Measurements from ENCODE around the gene DUSP9.

DUSP9 gene

DNA sequence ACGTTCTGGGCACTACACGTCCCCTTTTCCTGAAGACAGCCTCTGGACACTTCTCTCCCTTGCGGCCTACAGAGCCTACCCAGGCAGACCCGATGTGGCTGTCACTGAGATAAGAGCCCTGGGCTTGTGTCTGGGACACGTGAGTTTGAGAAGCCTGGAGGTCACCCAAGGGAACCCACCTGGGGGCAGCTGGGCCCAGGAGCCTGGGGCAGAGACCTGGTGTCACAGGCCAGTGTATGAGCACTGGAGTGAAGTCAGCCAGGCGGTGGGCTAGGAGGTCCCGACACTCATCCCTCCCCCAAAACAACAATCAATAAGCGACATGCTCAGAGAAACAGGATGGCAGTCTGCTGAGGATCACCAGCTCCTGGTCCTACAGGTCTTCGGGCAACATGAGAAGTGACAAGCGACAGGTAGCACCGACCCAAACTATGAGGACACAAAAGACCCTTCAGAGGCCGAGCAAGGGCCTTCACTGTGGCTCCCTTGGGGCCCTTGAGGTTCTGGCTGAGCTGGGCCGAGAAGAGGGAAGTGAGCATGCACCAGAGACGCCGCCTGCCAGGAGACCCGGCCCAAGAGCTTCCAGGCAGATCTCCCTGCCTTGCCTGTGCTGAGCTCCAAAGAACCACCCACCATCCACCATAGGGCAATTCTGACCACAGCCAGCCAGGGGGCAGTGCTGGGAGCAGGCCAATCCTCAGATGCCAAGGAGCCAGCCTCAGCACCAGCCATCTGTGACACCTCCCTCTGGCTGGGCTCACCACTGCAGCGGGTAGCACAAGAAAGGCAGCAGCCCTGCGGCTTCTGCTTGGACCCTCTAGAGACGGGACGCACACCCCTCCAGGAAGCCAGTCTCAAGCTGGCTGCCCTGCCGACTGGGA, 11.0 kb upstream of the DUSP9 start:
- peak; percentile 47 for DNase-seq (ENCODE audit: low read depth)

GRCh38 chrX:153636716-153637115, 10.3 kb upstream of the DUSP9 start:
- DNase-seq (ENCODE audit: low read depth), result no peak

DNA sequence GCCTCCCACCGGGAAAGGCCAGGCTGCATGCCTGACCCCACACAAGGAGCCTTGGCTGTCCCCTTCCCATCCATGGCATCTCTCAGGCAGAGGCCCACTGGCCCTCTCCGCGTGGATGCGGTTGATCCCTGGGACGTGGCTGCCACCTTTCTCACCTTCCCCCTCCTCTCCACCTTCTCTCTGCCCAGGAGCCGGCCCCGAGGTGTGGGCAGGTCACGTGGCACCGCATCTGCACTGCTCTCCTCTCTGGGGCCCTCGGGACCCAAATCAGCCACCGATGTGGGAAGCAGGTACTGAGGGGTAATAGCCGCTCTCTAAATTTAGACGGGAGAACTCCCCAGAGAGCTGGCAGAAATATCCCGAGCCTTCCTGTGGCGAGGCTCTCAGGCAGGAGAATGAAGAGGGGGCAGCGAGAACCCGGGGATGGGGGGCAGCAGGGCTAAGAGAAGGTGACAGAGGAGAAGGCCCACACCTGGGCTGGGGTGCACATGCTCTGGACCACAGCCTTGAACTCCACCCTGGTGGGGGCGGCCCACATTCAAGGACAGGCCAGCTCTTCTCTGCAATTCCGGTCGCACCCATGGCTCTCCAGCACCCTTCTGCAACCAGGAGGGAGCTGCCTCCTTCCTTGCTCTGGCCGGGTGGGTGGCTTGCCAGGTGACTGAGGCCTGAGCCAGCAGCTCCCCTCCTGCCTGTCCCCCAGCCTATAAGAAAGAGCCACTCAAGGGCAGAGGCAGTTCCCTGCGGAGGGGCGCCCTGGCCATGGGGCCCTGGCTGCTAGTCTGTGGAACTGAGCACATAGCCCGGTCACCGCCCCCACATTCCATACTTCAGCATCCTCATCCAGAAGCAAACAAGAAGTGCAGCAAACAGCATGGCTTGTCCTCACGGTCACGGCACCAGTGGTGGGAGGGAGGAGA, 9.6 kb upstream of the DUSP9 start:
- no peak for DNase-seq (ENCODE audit: low read depth)

DNA sequence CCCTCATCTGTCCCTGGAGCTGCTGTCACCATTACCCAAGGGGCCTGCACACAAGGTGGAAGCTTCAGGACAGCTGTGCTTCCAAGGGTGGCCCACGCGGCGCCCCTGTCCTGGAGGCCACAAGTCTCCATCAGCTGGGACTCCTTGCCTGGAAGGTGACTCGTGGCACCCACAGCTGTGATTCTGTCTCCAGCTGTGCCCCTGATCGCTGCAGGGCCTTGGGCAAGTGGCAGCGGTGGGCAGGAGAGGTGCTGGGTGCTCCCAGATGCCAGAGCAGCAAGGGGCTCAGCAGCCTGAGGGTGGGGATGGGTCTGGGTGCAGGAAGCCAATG, 9.0 kb upstream of the DUSP9 start:
- DNase-seq (ENCODE audit: low read depth), result no peak

DNA sequence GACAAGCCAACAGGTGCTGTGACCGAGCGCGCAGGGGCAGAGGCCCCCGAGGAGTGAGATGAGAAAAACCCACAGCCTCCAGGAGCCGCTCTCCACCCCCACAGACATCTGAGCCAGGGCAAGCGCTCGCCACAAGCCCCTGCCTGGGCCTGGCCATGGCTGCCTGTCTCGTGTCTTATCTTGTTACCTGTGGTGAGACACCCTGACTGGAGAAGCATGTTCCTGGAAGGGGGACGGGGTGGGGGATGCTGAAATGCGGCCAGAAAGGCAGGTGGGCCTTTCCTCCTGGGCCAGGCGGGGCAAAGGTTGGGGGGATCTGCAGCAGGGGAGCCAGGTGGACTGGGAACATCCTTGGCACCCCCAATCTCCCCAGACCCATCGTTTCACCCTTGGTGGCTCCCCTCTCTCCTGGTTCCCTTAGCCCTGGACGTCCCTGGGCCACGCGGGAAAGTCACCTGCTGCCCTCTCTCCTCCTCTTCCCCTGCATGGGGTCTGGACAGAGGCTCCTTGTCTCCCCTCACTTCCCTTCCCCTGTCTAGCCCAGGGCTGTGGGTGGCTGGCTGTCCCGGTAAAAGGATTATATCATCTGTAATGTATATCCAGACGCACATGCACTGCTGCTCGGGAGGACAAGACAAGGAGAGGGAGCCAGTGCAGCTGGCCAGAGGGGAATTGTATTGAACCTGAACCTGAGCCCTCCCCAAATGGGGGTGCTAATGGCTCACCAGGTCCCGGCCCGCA, 8.4 kb upstream of the DUSP9 start:
- DNase-seq (ENCODE audit: low read depth), result no peak

DNA sequence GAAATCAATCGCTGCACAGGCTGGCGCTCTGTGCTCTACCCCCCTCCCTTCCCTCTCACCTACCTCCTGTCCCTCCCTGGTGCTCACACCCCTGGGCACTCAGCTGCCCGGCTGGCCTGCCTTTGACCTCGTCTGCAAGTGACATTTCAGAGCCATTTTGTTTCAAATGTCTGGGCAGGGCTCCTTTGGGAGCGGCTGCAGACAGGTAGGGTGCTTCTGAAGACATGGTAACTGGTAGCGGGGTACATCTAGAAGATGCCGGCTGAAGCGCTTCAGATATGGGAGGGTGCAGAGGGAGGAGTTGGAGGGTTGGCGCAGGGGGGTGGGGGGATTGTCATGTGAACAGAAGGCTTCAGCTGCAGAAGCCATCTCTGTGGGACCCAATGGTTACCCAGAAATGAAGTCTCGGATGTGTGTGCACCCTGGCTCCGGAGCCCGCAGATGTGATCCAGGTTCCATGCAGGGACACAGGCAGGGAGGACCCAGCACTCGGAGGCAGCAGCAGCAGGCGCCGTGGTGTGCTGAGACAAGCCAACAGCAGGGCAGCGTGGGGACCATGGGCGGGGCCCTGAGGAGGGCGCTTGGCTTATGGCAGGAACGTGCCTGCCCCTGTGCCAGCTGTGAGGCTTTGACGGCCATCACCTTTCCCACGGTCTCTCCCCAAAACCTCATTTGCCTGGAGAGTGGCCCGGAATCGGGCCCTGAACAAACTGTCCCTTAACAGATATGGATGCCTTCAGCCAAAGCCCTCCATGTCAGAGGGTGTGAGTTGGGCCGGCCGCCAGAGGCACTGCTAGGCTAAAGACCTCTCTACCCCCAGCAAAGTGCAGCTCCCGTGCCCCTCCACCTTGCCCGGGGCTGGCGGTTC, 7.6 kb upstream of the DUSP9 start:
- DNase-seq (ENCODE audit: low read depth), result no peak

GRCh38 chrX:153640045-153640686, 6.8 kb upstream of the DUSP9 start:
- no peak for DNase-seq (ENCODE audit: low read depth)

GRCh38 chrX:153640736-153641575, 6.0 kb upstream of the DUSP9 start:
- no peak for DNase-seq (ENCODE audit: low read depth)

DNA sequence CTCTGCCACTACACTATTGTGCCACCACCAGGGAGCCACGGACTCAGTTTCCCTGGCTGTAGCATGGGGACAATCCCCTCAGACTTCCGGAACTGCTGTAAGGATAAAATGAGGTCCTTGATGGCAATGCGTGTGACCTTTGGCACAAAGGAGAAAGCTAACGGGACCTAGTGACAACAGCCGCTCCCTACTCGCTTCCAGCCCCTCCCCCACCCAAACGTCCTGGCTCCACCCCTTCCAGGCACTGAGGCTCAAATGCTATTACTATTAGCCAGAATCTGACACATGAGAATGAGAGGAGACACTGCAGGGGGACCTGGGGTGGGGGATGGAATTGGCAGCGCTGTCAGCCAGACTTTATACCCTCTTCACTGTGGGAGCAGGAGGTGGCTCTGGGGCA, 5.4 kb upstream of the DUSP9 start:
- DNase-seq (ENCODE audit: low read depth), result no peak

GRCh38 chrX:153642051-153642654, 4.8 kb upstream of the DUSP9 start:
- DNase-seq (ENCODE audit: low read depth), result no peak

DNA sequence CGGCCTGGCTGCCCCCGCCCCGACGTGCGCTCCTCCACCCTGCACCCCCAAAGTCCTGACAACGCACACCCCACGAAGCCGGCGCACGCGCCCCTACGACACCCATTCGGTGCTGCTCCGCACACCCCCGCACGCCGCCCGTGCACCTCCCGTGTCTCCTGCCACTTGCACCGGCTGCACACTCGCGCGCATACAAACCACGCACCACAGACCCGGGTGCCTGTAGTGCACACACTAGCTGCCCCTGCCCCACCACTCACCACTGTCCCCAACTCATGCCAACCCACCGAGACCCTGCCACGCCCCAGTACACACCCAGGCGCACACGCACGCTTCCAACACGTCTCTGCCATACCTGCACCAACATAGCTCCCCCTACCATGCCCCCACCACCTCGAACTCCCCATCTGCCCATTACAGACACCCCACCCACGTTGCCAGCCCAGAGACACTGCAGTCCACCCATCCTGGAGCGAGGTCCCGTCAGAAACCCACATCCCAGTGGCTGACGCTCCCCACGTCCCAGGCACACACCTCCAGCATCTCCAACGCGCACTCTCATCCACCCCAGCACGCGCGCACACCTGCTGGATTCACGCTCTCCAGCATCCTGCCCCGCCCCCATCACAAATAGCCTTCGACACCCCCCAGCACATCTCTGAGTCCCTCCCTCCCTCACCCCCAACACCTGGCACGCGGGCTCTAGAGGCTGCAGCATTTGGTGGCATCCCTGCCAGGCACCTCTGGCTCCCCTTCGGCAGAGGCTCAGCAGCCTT, 4.2 kb upstream of the DUSP9 start:
- DNase-seq (ENCODE audit: low read depth), result no peak

DNA sequence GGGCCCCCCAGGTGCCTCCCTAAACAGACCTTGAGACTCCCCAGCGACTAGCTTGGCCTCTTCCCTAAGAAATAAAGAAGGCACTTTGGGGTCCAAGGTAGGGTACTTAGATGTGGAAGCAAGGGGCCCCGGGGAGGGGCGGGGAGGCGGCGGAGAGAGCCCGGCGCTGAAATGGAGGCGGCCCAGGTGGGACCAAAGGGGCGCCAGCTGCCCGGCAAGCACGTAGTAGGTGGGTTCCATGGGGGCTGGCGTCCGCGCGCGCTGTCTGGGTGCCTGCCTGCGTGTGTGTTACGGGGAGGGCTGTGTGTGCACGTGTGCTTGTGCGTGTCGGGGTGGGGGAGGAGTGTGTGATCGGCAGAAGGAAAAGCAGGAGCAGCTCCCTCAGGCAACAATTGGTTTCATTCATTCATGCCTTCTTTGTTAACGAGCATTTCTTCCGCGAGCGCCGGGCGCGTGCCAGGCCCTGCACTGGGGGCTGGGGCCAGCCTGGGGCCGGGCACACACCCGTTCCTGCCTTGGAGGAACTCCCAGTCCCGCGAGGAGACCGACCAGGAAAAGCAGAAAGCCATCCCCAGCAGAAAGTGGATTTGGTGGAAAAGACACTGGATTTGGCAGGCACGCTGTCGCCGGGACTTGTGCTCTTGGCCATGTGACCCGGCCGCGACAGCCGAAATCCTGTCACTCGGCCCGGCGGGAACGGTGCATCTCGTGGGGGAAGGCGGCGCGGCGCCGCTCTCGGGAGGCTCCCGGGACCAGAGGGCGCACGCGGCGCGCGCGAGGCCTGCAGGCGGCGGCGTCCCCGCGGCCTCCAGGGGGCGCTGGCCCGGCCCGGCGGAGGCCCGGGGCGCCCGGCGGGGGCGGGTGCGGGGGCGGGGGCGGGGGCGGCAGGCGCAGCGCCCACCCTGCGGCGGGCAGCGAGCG, 3.3 kb upstream of the DUSP9 start:
- peak; percentile 13 for DNase-seq (ENCODE audit: low read depth)

- no peak for DNase-seq (ENCODE audit: low read depth)
Observed at GRCh38 chrX:153644356-153645125, 2.5 kb upstream of the DUSP9 start.

- DNase-seq (ENCODE audit: low read depth), result no peak
Observed at GRCh38 chrX:153645151-153645550, 1.9 kb upstream of the DUSP9 start.

DNA sequence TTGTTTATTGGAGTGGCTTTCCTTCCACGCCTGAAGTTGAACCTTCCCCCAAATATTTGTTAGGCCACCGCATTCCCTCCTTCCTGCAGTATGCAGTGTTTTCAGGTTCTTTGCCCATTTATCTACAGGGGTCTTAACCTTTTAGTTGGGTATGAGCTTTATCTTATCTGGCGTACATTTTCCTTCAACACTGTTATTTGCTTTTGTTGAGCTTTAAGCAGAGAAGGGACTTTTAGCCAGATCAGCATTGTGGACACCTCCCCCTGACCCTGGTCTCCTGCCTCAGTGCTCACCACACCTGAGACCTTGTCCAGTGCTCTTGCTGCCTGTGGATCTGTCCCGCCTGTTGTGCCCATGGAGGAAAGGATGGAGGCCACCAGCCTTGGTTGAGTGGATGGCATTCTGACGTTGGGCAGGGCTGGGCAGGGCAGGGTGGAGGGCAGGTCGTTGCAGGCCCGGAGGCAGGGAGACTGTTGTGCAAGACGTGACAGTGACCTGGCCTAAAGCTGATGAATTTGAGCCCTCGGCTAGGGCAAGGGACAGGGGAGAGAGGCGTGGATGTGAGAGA, 998 bp upstream of the DUSP9 start:
- DNase-seq (ENCODE audit: low read depth), result no peak

Measured in ELR (cell line).